Measurements from ENCODE around the gene GNAL. TPM values are rescaled to one million over a fixed set of nuclear protein-coding genes. Genes with fewer than 3 reads are reported as not detected.

The GNAL gene
- total RNA-seq, 1 experiment from 2014 or later = 0.44 TPM

DNA sequence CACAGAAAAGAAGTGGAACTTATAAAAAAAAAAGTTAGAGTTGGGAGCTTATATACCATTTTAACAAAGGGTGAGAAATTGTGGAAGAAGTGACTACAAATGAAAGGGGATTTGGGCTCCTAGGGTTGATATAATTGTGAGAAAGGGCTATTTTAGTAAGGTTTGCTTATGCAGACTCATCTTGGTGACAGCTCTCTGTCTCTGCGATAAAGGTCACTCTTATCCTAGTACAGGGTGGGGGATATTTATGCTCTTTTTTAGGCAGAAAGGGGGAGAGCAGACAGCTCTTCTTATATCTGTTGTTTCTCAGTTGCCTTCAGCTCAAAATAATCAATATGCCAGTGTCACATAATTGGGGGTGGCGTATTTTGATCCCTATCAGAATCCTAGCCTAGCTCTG, 130.9 kb downstream of the GNAL start:
- ChIA-PET POLR2A (no interaction called here), CTCF (no interaction called here)
- Histone ChIP-seq H3K27me3 (ENCODE audit: control insufficient read depth, insufficient read depth, low read length) (no peaks in the 10 kb centered on the region), H3K9me3 (ENCODE audit: control insufficient read depth, insufficient read depth, low read depth, low read length) (no peaks in the 10 kb centered on the region), H3K4me1 (ENCODE audit: control insufficient read depth, insufficient read depth, low read length) (no peaks in the 10 kb centered on the region), H3K27ac (ENCODE audit: low read length) (no peak overlapping the region), H3K36me3 (ENCODE audit: control insufficient read depth, insufficient read depth, low read length) (no peaks in the 10 kb centered on the region), H3K4me3 (ENCODE audit: low read depth in 2 of 2, low read length in 2 of 2) (no peak overlapping the region)
- no peak for DNase-seq (ENCODE audit: low read depth, low spot score)
- in situ Hi-C loops (cut with HindIII; ENCODE audit: low pct_unique_long_range_greater_than_20kb, low sequenced_read_pairs) = no loop called here
- TF ChIP-seq TCF7L2 (IDR thresholded peaks at IDR 0.05; ENCODE audit: low read depth, low read length) (no peak), POLR2AphosphoS5 (IDR thresholded peaks at IDR 0.05; ENCODE audit: low read depth, low read length) (no peak), SIN3A (IDR thresholded peaks at IDR 0.05; ENCODE audit: borderline replicate concordance, insufficient read depth, low read depth, low read length) (no peak)
- TF ChIP-seq, protein P1, sequence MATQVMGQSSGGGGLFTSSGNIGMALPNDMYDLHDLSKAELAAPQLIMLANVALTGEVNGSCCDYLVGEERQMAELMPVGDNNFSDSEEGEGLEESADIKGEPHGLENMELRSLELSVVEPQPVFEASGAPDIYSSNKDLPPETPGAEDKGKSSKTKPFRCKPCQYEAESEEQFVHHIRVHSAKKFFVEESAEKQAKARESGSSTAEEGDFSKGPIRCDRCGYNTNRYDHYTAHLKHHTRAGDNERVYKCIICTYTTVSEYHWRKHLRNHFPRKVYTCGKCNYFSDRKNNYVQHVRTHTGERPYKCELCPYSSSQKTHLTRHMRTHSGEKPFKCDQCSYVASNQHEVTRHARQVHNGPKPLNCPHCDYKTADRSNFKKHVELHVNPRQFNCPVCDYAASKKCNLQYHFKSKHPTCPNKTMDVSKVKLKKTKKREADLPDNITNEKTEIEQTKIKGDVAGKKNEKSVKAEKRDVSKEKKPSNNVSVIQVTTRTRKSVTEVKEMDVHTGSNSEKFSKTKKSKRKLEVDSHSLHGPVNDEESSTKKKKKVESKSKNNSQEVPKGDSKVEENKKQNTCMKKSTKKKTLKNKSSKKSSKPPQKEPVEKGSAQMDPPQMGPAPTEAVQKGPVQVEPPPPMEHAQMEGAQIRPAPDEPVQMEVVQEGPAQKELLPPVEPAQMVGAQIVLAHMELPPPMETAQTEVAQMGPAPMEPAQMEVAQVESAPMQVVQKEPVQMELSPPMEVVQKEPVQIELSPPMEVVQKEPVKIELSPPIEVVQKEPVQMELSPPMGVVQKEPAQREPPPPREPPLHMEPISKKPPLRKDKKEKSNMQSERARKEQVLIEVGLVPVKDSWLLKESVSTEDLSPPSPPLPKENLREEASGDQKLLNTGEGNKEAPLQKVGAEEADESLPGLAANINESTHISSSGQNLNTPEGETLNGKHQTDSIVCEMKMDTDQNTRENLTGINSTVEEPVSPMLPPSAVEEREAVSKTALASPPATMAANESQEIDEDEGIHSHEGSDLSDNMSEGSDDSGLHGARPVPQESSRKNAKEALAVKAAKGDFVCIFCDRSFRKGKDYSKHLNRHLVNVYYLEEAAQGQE (IDR thresholded peaks at IDR 0.05; ENCODE audit: insufficient read depth in 1 of 2, low read depth in 2 of 2, low read length in 1 of 2) = no peak
- TF ChIP-seq, protein P2, sequence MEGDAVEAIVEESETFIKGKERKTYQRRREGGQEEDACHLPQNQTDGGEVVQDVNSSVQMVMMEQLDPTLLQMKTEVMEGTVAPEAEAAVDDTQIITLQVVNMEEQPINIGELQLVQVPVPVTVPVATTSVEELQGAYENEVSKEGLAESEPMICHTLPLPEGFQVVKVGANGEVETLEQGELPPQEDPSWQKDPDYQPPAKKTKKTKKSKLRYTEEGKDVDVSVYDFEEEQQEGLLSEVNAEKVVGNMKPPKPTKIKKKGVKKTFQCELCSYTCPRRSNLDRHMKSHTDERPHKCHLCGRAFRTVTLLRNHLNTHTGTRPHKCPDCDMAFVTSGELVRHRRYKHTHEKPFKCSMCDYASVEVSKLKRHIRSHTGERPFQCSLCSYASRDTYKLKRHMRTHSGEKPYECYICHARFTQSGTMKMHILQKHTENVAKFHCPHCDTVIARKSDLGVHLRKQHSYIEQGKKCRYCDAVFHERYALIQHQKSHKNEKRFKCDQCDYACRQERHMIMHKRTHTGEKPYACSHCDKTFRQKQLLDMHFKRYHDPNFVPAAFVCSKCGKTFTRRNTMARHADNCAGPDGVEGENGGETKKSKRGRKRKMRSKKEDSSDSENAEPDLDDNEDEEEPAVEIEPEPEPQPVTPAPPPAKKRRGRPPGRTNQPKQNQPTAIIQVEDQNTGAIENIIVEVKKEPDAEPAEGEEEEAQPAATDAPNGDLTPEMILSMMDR (IDR thresholded peaks at IDR 0.05) = no peak
- no TSS peak for BruUV-seq (replicated peaks)
- no peak for ATAC-seq
- intact Hi-C loops (cut with micrococcal nuclease; ENCODE audit: unreplicated experiment) = no loop called here

DNA sequence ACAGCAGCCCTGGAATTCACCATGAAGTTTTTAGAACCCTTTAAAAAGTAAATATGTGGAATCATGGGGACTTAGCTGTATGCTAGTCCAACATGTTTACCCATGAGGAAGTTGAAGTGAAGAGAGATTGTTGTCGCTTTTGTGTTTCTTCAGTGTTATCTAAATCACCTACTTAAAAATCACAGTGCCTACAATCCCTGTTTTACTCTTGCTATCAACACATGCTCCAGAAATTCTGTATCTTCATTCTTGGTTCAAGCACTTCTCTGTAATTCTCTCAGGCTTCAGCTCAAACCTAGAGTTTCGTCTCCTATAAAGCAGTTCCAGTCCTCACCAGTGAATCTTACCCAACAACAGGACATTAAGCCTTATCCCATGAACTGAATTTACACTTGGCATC, 131.6 kb downstream of the GNAL start:
- in situ Hi-C loops (cut with HindIII; ENCODE audit: low pct_unique_long_range_greater_than_20kb, low sequenced_read_pairs) (no loop called here), intact Hi-C loops (cut with micrococcal nuclease; ENCODE audit: unreplicated experiment) (no loop called here)
- ChIA-PET CTCF (no interaction called here), POLR2A (interaction anchor here (0.6 to 0.7 kb wide), 2 partner anchors 9 to 76 kb away, joined by 3 to 17 read pairs; no protein-coding TSS in a partner anchor)
- BruUV-seq (replicated peaks) = no TSS peak
- Histone ChIP-seq H3K4me1 (ENCODE audit: control insufficient read depth, insufficient read depth, low read length) (no peaks in the 10 kb centered on the region), H3K9me3 (ENCODE audit: control insufficient read depth, insufficient read depth, low read depth, low read length) (no peaks in the 10 kb centered on the region), H3K36me3 (ENCODE audit: control insufficient read depth, insufficient read depth, low read length) (no peaks in the 10 kb centered on the region), H3K4me3 (ENCODE audit: low read depth in 2 of 2, low read length in 2 of 2) (no peak overlapping the region), H3K27me3 (ENCODE audit: control insufficient read depth, insufficient read depth, low read length) (no peaks in the 10 kb centered on the region), H3K27ac (ENCODE audit: low read length) (no peak overlapping the region)
- no peak for TF ChIP-seq TCF7L2 (IDR thresholded peaks at IDR 0.05; ENCODE audit: low read depth, low read length)
- TF ChIP-seq, protein P2 (IDR thresholded peaks at IDR 0.05) = no peak
- TF ChIP-seq POLR2AphosphoS5 (IDR thresholded peaks at IDR 0.05; ENCODE audit: low read depth, low read length) = no peak
- TF ChIP-seq, protein P1 (IDR thresholded peaks at IDR 0.05; ENCODE audit: insufficient read depth in 1 of 2, low read depth in 2 of 2, low read length in 1 of 2) = no peak
- no peak for TF ChIP-seq SIN3A (IDR thresholded peaks at IDR 0.05; ENCODE audit: borderline replicate concordance, insufficient read depth, low read depth, low read length)
- DNase-seq (ENCODE audit: low read depth, low spot score) (no peak), ATAC-seq (no peak)

Data from Panc1 (cell line).